ENCODE results near the gene UCP3.

Gene UCP3

DNA sequence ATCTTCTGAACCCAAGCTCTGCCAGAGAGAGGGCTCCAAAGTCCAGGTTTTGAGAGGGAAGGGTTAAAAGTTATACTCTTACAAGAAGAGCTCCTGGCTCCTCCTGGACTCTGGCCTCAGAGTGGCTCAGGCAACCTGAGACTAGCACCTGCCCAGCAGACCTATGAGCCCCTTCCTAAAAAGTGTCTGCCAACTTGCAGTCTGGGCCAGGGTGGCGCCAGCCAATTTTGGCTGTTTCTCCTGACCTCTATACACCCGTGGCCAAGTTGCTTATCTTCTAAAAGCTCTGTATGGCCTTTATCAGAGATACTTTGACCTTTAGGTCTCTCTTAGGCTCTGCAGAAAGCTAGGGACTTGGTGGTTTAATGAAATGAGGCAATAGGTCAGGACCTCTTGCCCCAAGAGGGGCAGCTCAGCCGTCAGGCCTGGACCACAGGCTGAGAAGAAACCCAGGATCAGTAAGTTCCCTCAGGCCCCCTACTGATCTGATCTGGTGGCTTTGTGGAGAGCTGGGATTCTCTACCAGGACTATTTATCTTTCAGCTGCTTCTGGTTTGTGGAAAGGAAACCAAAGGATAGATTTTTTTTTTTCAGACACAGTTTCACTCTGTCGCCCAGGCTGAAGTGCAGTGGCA, 10.3 kb upstream of the UCP3 start:
- no peak for DNase-seq (ENCODE audit: extremely low read depth in 1 of 2, low read depth in 1 of 2)

GRCh38 chr11:74018331-74019005, 9.6 kb upstream of the UCP3 start:
- no peak for DNase-seq (ENCODE audit: extremely low read depth in 1 of 2, low read depth in 1 of 2)

DNA sequence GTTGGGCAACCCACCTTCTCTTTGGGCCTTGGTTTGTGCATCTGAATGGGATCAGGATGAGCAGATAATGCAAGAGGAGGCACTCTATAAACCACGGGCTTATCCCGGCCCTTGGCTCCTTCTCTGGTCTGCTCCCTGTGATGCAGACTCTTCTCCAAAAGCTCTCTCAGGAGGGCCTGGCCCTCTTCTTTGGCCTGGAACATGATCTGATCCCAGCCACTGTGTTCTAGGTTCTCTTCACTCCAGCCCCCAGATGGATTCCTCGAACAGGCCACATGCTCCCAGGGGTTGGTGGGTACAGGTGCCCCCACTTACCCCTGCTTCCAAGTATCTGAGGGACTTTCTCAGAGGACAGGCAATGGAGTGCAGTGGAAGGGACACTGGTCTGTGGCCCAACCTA, 8.7 kb upstream of the UCP3 start:
- DNase-seq (ENCODE audit: extremely low read depth in 1 of 2, low read depth in 1 of 2), result no peak

DNA sequence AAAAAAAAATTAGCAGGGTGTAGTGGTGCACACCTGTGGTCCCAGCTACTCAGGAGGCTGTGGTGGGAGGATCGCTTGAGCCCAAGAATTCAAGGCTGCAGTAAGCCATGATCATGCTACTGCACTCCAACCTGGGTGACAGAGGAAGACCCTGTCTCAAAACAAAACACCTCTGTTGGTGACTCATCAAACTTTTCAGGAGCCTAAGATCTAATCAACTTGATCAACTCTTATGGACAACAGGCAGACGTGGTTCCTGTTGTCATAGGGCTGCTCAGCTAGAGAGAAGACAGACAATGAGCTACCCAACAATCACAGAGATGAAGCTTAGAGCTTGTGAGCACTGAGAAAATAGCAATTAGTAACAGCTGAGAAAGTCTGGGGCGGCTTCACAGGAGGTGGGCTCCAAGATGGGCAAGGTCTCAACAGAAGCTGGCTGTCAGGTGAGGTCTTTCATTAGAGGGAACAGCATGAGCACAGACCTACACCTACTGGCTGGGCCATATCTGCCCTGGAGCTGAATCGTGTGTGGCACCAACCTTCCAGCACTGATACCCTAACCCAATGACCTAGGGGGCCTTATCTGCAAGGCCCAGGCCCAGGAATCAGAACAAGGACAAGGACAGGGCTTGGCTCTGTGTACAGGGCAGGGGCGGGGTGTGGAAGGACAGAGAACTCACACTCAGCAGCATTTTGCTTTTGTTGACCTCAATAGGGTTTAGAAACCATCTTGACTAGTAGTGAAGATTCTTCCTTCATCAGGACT, 7.2 kb upstream of the UCP3 start:
- DNase-seq (ENCODE audit: extremely low read depth in 1 of 2, low read depth in 1 of 2), result no peak

DNA sequence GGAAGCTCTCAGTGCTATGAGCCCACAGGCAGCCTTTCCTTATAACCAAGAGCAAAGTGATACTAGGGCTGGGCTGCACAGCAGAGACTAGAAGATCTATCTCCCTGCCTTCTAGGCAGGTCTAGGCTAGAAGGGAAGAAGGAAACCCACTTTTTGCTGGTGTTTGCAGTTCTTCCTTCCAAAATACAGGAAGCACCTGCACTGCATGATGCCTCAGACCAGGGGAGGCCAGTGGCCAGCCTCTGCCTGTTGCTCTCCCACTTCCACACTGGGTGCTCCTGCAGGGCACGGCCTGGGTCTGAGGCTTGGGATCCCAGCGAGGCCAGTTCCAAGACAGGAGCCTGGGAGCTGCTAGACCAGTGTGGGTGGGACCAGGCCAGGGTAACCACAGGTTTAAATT, 6.0 kb upstream of the UCP3 start:
- DNase-seq (ENCODE audit: extremely low read depth in 1 of 2, low read depth in 1 of 2), result no peak

DNA sequence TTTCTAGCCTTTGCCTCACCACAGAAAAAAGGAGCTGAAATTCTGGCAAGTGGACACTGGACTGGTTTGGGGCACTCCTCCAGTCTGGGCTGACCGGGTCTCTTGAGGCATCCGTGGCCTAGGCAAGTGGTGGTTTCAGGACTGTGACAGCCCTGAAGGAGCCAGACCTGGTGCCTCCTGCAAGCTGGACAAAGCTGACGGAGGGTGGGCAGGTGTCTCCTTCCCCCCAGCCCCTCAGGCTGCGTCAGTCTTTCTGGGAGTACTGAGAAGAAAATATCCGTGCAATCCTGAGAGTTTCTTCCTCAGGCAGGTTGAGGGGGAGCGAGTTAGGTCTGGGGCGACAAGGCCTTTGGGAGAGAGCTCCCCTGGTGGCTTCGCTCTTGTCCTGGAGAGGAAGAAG, 4.3 kb upstream of the UCP3 start:
- DNase-seq (ENCODE audit: extremely low read depth in 1 of 2, low read depth in 1 of 2), result no peak

- no peak for DNase-seq (ENCODE audit: extremely low read depth in 1 of 2, low read depth in 1 of 2)
These were observed 3.4 kb upstream of the UCP3 start for GRCh38 chr11:74012074-74012809.

GRCh38 chr11:74011360-74012073, 2.6 kb upstream of the UCP3 start:
- DNase-seq (ENCODE audit: extremely low read depth in 1 of 2, low read depth in 1 of 2), result peak; percentile 48 to 67

DNA sequence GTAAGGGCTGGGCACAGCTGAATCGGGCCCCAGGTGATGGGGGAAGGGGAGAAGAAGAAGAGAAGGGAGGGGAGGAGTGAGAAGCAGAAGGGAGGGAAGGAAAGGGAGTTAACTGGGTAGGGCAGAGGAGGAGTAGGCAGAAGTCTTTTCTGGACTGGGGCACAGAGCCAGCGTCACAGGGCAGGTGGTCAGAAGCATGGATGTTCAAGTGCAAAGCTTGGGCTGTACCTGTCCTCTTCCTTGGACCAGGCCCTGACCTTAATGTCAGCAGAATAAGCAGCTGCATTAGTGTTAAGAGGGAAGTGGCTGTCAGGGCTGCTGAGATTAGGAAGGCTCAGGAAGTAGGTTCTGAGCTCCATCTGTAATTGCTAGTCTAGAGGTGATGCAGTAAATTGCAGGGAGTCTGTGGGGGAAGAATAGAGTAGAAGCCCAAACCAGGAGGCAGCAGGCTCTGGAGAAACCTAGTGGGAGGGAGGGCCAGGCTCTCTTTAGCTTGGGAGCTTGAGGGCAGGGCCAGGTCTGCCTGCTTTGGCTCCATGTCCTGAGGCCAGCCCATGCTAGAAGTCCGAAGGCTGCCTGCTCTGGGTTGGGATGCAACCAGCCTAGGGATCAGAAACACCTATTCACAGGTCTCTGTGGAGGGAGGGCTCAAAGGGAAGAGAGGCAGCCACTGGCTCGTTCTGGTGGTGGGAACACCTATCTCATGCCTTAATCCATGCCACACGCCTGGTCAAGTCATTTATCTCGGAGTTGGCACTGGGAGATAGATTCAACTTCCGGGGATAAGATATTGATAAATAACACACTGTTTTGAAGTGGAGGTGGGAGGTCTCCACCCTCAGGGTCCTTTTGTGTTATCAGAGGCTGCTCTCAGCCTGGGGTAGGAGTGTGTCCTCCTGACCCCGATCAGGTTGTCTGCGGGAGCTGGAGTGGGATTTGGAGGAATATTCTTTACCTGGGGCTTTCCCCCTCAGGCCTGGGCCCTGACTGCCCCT, 1.7 kb upstream of the UCP3 start:
- DNase-seq (ENCODE audit: extremely low read depth in 1 of 2, low read depth in 1 of 2), result no peak

DNA sequence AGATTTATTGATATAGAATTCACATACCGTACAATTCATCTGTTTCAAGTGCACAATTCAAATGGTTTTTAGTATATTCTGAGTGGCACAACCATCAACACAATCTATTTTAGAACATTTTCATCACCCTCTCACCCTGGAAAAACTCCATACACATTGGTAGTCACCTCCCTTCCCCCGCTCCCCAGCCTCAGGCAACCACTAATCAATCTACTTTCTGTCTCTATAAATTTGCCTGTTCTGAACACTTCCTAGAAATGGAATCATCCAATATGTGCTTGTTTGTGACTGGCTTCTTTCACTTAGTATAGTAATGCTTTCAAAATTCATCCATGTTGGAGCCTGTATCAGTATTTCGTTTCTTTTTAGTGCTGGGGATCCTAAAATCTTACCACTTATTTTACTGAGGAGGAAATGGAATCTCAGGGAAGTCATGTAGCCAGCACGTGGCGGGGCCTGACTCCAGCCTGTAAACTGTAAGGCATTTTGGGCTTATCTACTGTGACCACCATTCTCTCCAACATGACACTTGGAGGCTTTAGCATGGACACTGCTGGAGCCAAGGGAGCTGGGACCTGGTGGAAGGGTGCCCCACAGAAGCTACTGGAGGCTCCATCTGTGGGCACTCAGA, 905 bp upstream of the UCP3 start:
- no peak for DNase-seq (ENCODE audit: extremely low read depth in 1 of 2, low read depth in 1 of 2)

DNA sequence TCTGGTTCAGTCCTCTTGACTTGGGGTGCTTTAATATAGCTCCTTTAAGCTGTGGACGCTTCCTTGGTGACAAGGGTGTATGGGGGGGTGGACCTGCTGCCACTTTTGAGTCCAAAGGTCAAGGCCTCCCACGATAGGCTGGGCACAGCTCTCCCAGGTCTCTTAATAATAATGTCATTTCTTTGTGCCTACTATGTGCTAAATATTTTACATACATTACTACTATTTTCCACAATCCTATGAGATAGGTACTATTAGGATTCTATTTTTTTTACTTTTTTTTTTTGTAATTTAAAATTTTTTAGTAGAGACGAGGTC, 304 bp upstream of the UCP3 start:
- DNase-seq (ENCODE audit: extremely low read depth in 1 of 2, low read depth in 1 of 2), result no peak

DNA sequence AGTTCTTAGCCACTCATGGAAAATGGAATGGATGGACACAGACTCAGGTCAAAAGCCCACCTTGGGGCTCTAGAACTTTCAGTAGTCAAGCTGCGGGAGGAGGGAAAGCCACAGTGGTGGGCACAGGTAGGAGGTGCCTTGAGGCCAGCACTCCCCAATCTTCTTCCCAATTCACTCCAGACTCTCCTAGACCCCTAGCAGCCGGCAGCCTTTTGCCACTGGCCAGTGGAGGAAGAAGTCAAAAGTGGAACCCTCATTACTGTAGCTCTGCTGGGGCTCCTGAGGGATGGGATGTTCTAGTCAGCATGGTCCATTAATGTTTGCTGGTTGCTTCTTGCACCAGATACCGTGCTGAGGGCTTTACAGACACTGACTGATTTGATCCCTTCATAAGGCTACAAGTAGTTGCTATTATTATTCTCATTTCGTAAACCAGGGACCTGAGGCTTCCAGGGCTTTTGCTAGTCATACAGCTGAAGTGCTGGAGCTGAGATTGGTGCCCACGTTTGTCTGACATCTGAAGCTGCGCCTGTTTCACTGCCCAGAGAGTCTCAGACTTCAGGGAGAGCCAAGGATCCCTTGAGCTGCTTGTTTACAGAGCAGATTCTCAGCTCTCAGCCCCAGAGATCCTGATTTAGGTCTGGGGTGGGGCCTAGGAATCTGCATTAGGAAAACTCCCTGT, 1.1 kb downstream of the UCP3 start:
- no peak for DNase-seq (ENCODE audit: extremely low read depth in 1 of 2, low read depth in 1 of 2)

- DNase-seq (ENCODE audit: extremely low read depth in 1 of 2, low read depth in 1 of 2), result no peak
These were observed 2.1 kb downstream of the UCP3 start for GRCh38 chr11:74006743-74007304.

- no peak for DNase-seq (ENCODE audit: extremely low read depth in 1 of 2, low read depth in 1 of 2)
These were observed 3.0 kb downstream of the UCP3 start for GRCh38 chr11:74005721-74006517.

DNA sequence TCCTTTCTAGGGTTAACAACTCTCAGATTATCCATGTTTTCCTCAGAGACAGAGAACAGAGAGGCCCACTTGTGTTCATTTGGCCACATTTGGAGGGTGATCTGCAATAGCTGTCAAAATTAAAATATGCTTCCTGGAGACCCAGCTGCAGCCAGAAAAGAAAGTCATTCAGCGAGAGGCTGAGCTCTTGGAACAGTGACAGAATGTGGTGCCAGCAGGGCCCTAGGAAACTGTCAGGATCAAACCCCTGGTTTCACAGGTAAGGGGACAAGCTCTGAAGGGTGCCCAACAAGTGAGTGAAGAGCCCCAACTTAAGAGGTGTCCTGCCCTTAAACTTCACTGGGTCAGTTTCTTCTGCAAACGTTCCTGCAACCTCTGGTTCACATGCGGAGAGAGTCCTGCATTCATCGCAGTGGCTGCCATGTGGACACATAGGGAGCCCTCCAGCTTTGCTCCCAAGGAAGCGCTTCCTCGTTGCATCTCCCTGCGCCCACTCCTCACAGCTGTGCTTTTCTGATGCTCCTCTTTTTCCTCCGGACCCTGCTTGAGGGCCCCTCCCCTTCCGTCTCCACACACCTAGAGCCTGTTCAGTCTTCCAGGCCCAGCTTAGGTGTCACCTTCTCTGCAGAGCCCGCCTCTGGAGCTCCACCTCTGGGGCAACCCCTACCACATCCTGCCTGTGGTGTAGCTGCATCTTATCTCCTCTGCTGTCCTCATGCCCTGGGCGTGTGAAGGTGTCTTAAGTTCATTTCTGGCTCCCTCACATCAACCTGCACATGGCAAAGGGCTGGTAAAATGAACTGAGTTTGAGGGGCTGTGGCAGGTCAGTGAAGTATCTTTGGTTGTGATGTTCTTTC, 3.9 kb downstream of the UCP3 start:
- peak; percentile 53 to 80 for DNase-seq (ENCODE audit: extremely low read depth in 1 of 2, low read depth in 1 of 2)

GRCh38 chr11:74004046-74004695, 4.7 kb downstream of the UCP3 start:
- no peak for DNase-seq (ENCODE audit: extremely low read depth in 1 of 2, low read depth in 1 of 2)

Measured in stimulated activated CD8-positive, alpha-beta memory T cell treated with anti-CD3 and anti-CD28 coated beads, Interleukin-7, amount 100 ng/mL, for 48 hours (primary cell).